Measurements from ENCODE around the gene TMEM229B.
A peak's percentile ranks its signal among the peaks of the same experiment; 100 is the strongest.
"Not testable (repeated sequence)": the region's sequence is repeated elsewhere in the genome, so short reads cannot be mapped to it uniquely, and the experiment has no call there.

The TMEM229B gene

DNA sequence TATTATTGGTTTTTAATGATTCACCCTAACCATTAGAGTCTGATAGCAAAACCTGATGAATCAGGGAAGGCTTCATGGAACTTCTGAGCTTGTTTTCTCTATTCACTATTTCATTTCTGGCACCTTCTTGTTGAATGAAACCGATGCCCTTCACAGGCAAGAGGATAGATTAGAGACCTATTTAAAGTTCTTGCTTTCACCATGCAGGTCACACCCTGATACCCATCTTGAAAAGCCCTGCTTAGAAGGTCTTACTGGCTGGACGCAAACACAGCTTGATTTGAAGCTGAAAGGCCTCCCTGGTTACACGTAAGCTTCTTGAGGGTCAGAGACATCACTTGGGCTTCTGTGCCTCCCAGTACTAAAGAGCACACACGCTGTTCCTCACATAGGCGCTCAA lies 29.2 kb downstream of the TMEM229B start:
- DNase-seq (ENCODE audit: low read depth in 1 of 2, low spot score in 1 of 2) = no peak

DNA sequence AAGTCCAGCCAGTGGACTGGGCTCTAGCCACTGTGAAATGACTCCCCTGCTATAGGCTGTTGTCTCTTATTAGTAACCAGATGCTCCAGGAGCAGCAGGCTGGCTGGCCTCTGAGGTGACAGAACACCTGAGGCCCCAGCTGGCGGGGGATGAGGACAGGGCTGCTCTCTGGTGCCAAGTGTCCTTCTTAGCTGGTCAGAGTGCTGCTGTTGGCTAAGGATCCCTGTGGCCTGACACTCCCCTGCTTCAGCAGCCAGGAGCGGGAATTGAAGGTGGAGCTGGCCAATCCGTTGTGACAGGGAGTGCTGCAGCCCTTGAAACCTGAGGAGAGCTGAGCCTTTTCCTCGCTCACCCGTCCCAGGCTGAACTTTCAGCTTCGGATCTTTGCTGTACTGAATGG lies 30.7 kb downstream of the TMEM229B start:
- DNase-seq (ENCODE audit: low read depth in 1 of 2, low spot score in 1 of 2) = no peak

DNA sequence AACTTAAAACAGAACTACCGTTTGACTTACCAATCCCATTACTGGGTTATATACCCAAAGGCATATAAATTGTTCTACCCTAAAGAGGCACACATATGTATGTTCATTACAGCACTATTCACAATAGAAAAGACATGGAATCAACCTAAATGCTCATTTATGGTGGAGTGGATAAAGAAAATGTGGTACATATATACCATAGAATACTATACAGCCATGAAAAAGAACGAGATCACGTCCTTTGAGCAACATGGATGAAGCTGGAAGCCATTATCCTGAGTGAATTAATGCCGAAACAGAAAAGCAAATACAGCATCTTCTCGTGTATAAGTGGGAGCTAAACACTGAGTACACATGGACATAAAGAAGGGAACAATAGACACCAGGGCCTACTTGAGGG lies 31.8 kb downstream of the TMEM229B start:
- no peak for DNase-seq (ENCODE audit: low read depth in 1 of 2, low spot score in 1 of 2)

DNA sequence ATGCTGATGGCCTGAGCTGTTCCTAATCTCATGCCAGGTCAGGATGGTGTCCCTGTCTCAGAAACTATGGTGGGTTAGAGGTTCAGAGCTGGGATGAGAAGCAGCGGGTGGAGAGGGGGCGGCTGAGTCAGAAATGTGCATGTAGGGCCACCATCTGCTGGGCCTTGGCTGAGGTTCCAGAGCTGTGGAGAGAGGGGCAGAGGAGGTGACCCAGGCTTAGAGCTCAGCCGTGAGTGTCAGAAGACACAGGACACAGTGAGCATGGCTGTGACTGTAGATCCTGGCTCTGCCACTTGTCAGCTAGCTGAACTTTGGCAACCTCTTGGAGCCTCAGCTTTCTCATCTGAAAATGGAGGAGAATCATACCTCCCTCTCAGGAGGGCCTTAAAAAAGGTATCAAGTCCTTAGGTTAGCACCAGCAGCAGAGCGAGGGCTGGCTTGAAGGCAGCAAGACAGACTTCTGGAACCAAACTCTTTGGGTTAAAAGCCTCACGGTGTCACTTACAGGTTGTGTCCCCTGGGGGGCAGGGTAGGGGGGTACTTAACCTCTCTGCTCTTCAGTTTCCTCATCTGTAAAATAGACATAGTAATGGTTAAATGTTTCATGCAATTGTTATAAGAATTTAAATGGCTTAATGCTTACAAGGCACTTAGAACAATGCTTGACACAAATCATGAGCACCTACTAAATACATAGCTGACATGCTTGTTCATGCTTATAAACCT lies 34.8 kb downstream of the TMEM229B start:
- no peak for DNase-seq (ENCODE audit: low read depth in 1 of 2, low spot score in 1 of 2)

DNA sequence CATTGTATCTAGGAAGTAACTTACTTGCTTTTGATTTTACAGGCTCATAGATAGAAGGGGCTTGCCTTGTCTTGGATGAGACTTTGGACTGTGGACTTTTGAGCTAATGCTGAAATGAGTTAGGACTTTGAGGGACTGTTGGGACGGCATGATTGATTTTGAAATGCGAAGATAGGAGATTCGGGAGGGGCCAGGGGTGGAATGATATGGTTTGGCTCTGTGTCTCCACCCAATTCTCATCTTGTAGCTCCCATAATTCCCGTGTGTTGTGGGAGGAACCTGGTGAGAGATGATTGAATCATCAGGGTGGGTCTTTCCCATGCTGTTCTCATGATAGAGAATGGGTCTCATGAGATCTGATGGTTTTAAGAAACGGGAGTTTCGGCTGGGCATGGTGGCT lies 36.9 kb downstream of the TMEM229B start:
- DNase-seq (ENCODE audit: low read depth in 1 of 2, low spot score in 1 of 2) = not testable (repeated sequence)

DNA sequence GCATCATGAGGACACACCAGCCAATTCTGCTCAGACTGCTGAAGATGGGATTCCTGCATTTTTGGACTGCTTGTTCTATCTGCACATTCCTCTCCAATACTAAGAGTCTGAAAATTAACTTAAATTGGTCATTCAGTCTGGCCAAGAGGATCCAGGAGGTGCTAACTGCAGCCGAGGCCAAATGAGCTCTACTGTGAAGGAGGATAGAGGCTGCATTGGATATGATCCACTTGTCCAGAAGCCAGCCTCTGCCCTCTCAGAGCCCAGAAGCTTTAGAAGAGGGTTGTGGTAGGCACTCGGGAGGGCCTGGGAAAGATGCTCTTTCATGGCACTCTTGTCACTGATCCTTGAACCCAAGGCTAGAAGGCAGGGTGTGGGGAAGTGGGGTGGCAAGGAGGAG lies 39.4 kb downstream of the TMEM229B start:
- DNase-seq (ENCODE audit: low read depth in 1 of 2, low spot score in 1 of 2) = no peak

DNA sequence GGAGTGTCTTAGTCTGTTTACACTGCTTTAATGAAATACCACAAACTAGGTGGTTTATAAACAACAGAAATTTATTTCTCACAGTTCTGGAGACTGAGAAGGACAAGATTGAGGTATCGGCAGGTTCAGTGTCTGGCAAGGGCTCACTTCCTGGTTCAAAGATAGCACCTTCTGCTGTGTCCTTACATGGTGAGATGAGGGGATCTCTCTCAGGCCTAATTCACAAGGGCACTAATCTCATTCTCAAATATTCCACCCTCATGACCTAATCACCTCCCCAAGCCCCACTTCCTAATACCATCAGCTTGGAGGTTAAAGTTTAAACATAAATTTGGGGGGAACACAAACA lies 41.5 kb downstream of the TMEM229B start:
- DNase-seq (ENCODE audit: low read depth in 1 of 2, low spot score in 1 of 2) = no peak

DNA sequence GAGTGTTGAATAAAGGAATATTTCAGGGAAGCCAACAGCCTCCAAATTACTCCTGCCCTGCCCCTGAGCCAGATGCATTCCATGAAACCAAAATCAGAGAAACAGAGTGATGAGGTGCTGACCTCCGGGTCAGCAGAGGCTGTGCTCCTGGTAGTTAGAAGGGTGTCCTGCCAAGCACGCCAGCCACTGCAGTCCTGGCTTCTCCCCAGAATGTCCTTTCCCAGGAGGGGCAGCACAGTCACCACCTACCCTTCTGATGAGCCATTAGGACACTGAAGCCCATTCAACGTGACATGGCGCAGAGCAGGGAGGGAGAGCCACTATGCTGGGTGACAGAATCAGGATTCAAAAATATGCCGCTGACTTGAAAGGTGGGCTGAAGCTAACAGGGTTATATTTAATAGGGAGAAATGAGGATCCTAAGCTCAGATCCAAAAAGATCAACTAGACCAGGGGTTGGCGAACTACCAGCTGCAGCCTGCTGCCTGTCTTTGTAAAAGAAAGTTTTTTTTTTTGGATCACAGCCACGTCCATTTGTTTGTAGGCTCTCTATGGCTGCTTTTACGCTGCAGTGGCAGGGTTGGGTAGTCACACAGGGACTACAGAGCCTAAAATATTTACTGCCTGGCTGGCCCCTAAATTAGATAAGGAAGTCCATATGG lies 42.0 kb downstream of the TMEM229B start:
- no peak for DNase-seq (ENCODE audit: low read depth in 1 of 2, low spot score in 1 of 2)

DNA sequence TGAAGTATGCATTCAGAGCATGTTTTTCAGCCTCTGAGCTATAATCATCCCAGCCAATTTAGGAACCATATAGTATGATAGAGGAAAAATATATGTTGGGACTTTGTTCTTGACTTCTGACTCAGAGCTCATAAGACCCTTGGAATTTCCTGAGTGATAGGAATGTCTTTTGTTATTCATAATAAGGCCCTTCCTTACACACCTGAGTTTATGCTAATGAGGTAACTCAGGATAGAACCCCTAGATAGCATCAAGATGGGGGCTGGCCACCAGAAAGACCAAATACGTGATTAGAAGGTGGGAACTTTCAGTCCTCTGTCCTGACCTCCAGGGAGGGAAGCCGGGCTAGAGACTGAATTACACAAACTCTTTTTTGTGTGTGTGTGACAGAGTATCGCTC lies 44.1 kb downstream of the TMEM229B start:
- DNase-seq (ENCODE audit: low read depth in 1 of 2, low spot score in 1 of 2) = no peak

DNA sequence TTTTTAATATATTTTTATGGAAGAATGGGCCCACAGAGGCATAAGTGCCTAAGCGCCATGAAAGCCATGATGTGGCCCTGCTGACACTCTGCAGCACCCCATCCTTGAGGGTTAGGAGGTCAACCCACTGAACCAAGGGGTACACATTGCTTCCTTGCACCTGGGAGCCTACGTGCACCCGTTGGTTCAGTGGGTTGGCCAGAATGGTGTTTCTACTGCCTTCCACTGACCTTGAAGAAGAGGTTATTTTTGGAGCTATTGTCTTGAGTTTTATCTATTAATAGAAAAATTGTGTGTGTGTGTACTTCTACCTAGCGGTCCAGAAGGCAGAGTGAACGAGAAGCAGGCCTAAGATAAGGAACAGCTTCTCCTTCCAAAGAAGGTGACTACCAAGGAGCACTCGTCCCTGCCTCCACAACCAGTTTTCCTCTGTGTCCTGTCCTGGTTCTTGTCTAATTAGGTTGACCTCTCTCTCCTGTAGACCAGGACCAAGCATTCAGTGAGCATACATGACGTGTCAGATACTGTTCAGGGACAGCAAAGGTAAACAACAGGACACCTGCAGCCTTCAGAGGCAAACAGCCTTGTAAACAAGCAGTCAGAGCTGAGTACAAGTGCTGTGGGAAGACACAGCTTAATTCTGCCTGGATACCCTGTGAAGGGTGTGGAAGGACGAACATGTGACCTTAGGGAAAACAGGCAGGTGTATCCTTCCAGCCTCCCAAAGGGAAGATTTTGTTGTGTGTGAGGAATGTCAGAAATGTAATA lies 46.2 kb downstream of the TMEM229B start:
- DNase-seq (ENCODE audit: low read depth in 1 of 2, low spot score in 1 of 2) = no peak

DNA sequence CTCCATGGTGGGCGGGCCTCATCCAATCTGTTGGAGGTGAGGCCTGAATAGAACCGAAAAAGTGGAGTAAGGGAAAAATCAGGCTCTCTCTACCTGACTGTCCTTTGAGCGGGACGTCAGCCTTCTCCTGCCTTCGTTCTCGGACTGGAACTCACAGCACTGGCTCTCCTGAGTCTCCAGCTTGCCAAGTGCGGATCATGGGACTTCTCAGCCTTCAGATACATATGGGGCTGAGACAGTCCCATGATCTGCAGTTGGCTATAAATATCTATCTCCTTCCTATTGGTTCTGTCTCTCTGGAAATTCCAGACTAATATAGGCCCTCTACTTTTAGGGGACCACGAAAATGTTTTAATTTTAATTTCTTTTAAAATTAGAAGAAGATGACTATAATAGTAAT lies 46.8 kb downstream of the TMEM229B start:
- no peak for DNase-seq (ENCODE audit: low read depth in 1 of 2, low spot score in 1 of 2)

DNA sequence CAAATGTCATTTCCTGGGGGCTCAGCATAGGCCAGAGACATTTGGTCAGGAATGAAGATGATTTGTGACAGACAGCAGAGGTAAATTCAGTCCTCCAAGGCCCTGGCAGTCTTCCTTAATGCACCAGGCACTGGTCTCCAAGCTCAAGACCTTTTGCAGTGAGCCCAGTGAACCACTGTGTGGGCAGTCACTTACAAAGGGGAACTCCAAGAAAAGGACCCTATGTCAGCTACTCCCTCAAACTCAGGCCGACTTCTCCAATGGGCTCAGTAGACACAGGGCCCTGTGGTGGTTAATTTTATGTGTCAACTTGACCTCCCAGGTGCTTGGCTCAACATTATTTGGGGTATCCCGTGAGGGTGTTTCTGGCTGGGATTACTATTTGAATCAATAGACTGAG lies 47.3 kb downstream of the TMEM229B start:
- DNase-seq (ENCODE audit: low read depth in 1 of 2, low spot score in 1 of 2) = no peak

DNA sequence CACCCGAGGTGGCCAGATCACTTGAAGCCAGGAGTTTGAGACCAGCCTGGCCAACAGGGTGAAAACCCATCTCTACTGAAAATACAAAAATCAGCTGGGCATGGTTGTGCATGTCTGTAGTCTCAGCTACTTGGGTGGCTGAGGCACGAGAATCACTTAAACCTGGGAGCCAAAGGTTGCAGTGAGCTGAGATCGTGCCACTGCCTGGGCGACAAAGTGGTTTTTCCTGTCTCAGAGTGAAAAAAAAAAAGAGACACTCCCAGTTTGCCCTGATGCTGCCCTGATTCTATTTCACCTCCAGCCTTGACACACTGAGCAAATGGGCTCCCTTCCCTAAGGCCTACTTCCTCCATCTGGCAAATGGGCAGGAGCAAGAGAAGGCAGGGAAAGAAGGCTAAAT lies 48.0 kb downstream of the TMEM229B start:
- DNase-seq (ENCODE audit: low read depth in 1 of 2, low spot score in 1 of 2) = no peak

DNA sequence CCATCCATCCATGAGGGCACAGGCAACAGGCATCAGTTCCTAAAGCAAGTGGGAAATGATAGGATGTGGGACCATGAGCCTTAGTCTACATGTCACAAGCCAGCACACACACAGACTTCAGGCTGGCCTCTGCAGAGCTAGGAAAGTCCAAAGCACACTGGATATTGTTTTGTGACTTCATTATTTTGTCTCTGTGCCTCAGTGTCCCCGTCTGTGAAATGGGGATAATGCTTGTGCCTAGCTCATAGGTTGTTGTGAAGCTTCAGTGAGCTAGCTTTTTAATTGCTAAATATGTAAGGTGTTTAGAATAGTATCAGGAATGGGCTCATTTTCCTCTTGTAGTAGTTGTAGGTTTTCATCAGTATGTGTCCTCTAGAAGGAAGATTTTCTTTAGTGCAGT lies 49.6 kb downstream of the TMEM229B start:
- DNase-seq (ENCODE audit: low read depth in 1 of 2, low spot score in 1 of 2) = no peak

DNA sequence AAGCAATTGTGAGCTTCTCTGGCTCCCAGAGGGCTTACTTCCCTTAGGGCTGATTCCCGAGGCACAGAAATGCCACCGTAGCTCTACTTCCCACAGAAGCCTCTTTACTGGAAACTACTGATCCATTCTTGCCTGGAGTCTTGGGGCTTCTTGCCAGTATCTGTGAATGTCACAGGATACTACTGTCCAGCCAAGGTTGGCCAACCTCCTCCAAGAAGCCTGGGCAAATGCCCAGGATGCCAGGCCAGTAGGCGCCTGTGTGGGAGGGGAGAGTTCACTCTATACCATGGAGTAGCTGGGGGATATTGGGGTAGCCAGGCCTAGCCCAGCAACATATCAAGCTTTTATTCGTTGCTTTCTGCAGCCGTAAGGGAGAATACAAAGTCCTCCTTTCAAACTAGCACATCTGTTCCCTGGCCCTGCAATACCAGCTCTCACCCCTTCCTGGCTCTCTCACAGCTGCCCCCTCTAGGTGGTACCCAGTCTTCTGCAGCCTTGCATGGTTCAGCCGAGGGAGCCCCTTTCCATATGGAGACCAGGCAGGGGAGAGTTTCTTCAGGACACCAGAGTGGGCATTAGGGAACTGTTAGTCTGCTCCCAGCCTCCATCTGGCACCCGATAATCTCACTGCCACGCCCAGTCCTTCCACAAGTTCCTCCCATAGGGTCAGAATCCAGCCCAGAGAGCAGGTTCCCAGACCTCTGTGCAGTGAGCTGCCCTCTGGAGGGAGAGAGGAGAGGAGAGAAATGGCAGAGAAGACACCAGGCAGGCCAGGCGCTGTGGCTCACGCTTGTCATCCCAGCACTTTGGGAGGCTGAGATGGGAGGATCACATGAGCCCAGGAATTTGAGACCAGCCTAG lies 52.3 kb downstream of the TMEM229B start:
- no peak for DNase-seq (ENCODE audit: low read depth in 1 of 2, low spot score in 1 of 2)

DNA sequence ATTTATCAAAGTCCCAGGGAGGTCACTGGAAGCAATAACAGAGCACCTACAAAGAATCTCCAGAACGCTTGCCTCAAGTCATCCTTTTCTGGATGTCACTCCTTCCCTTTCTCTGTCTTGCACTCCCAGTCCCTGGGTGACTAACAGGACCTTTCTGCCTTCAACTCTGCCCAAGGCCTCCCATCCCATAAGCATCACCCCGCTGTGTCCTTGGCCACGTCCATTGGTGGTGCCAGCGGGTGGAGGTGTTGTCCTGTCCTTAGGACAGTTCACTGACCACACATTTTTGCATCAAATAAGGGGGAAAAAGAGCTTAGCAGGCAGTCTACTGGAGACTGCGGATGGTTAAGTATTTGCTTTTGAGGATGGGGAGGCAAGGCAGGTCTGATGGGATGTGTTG lies 52.9 kb downstream of the TMEM229B start:
- DNase-seq (ENCODE audit: low read depth in 1 of 2, low spot score in 1 of 2) = no peak

DNA sequence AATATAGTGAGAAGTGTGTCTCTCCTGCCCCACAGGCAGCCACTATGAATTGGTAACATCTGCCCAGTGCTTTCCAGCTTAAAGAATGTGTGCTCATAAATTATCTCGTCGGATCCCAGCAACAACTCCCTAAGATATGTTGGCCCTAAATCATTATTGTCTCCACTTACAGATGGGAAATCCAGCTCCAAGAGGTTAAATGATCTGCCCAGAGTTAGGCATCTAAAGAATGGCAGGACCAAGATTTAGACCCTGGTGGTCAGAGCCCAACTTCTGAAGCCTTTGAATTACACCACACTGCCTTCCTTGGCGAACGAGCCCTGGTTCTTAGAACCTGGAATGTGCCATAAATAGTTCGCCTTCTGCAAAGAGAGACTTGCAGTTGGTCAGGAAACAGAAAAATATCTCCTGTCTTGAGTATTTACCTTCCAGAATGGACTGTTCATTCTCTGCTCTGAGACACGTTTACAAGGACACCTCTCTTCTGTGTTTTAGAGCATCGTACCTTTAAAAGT lies 56.4 kb downstream of the TMEM229B start:
- DNase-seq (ENCODE audit: low read depth in 1 of 2, low spot score in 1 of 2) = no peak

DNA sequence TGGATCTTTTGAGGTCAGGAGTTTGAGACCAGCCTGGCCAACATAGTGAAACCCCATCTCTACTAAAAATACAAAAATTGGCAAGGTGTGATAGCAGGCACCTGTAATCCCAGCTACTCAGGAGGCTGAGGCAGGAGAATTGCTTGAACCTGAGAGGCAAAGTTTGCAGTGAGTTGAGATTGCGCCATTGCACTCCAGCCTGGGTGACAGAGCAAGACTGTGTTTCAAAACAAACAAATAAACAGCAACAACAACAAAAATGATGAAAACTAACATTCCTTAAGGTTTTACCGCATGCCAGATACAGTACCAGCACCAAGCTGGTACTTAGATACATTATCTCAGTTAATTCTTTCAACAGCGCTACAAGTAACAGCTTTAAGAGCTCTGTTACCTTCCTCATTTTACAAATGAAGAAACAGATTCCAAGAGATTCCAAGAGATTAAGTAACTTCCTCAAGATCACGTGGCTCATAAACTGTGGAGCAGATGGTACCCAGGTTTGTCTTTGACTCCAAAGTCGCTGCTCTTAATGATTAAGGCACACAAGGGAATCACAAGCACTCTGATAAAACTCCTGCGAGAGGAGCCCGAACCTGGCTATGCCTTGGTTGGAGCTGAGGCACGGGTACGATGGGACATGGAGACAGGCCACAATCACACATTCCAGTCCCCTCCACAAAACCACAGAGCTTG lies 58.9 kb downstream of the TMEM229B start:
- no peak for DNase-seq (ENCODE audit: low read depth in 1 of 2, low spot score in 1 of 2)

DNA sequence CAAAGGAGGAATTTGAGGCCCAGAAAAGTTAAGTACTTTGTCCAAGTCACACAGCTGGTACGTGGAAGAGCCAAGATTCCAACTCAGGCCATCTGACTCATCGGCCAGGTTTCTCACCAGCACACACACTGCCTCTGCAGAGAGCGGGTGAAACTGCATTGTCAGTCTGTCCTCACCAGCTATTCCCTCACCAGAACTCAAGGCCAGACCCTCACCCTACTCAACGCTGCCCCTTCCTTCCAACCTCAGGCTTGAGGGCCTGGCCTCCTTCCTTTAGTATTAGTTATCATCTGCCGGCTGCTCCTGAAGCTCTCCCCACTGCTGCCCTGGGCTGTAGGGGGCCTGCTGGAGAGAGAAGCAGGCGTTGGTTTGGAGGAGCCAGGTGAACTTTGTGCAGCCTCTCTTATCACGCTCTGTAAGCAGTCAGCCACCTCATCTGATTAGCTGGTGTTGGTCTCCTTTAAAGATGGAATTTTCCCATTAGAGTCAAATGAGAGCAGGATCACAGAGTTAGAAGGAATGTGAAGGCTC lies 60.0 kb downstream of the TMEM229B start:
- no peak for DNase-seq (ENCODE audit: low read depth in 1 of 2, low spot score in 1 of 2)

DNA sequence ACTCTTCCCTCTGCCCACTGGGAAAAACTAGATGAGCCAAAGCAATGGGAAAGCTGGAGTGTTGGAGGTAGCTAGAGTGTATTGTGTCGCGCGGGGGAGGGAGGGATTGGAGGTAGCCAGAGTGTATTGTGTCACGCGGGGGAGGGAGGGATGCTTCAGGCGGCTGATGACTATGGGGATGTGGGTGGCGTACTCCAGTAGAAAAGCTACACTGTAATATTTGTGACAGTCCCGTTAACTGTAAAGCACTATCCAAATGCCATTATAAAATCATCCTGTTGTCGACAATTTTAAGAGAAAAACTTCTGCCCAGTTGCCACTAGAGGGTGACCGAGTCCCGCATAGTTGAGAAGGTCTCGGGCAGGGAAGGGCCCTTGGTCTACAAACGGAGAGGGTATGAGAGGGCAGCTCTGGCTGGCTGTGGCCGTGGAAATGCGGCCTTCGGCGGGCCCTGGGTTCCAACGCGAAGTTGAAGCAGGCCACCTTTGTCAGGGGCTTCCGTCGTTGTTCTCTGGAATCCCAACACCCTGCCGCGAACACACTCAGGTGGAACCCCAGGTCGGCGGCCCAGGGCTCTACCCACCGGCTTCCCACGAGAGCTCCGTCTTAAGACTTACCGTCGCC lies 61.4 kb downstream of the TMEM229B start:
- peak in 1 of 2 donors; percentile 64 for DNase-seq (ENCODE audit: low read depth in 1 of 2, low spot score in 1 of 2)

Measured in activated CD4-positive, alpha-beta T cell treated with anti-CD3 and anti-CD28 coated beads, Interleukin-2, amount 50 U/mL, for 24 hours (primary cell).